ENCODE data around the gene PCCA. TPM values are rescaled to one million over a fixed set of nuclear protein-coding genes. Genes with fewer than 3 reads are reported as not detected.
"Not testable (repeated sequence)": the region's sequence is repeated elsewhere in the genome, so short reads cannot be mapped to it uniquely, and the experiment has no call there.

PCCA gene
- total RNA-seq, 2 donors from 2014 or later: 19.6 to 38.6 TPM

- H3K4me1 ChIP-seq: no peaks in the 10 kb centered on the region
- no peak for DNase-seq (ENCODE audit: low spot score)
- H3K4me3 ChIP-seq: no peak overlapping the region
- H3K27ac ChIP-seq: no peak overlapping the region
- H3K27me3 ChIP-seq: no peaks in the 10 kb centered on the region
- no peak for TF ChIP-seq CTCF (IDR thresholded peaks at IDR 0.05)
- no peaks in the 10 kb centered on the region for H3K9me3 ChIP-seq
- no peaks in the 10 kb centered on the region for H3K36me3 ChIP-seq
Measured at GRCh38 chr13:100138859-100139491, 50.1 kb downstream of the PCCA start.

- no peak for TF ChIP-seq CTCF (IDR thresholded peaks at IDR 0.05)
- H3K27me3 ChIP-seq: no peaks in the 10 kb centered on the region
- H3K4me3 ChIP-seq: no peak overlapping the region
- no peaks in the 10 kb centered on the region for H3K36me3 ChIP-seq
- DNase-seq (ENCODE audit: low spot score): no peak
- H3K9me3 ChIP-seq: no peaks in the 10 kb centered on the region
- no peak overlapping the region for H3K27ac ChIP-seq
- H3K4me1 ChIP-seq: no peaks in the 10 kb centered on the region
Measured at GRCh38 chr13:100139817-100140216, 50.9 kb downstream of the PCCA start.

GRCh38 chr13:100140441-100140840, 51.5 kb downstream of the PCCA start:
- H3K36me3 ChIP-seq: no peaks in the 10 kb centered on the region
- DNase-seq (ENCODE audit: low spot score): no peak
- TF ChIP-seq CTCF (IDR thresholded peaks at IDR 0.05): no peak
- no peak overlapping the region for H3K4me3 ChIP-seq
- no peaks in the 10 kb centered on the region for H3K9me3 ChIP-seq
- H3K27ac ChIP-seq: no peak overlapping the region
- no peaks in the 10 kb centered on the region for H3K27me3 ChIP-seq
- H3K4me1 ChIP-seq: no peaks in the 10 kb centered on the region

- not testable (repeated sequence) for H3K4me3 ChIP-seq; H3K9me3 ChIP-seq; H3K27me3 ChIP-seq; H3K4me1 ChIP-seq; H3K27ac ChIP-seq; H3K36me3 ChIP-seq; DNase-seq (ENCODE audit: low spot score)
Measured at GRCh38 chr13:100141461-100141961, 52.6 kb downstream of the PCCA start.

GRCh38 chr13:100146534-100146933, 57.6 kb downstream of the PCCA start:
- Histone ChIP-seq H3K27ac (no peak overlapping the region), H3K9me3 (peaks cover 0 to 7% of the 10 kb centered on the region in 2 donors), H3K4me1 (no peaks in the 10 kb centered on the region), H3K4me3 (no peak overlapping the region), H3K36me3 (peaks cover 6% of the 10 kb centered on the region), H3K27me3 (no peaks in the 10 kb centered on the region)
- DNase-seq (ENCODE audit: low spot score): no peak
- no peak for TF ChIP-seq CTCF (IDR thresholded peaks at IDR 0.05)

GRCh38 chr13:100147825-100148224, 58.9 kb downstream of the PCCA start:
- TF ChIP-seq CTCF (IDR thresholded peaks at IDR 0.05): no peak
- Histone ChIP-seq H3K27me3 (no peaks in the 10 kb centered on the region), H3K36me3 (peaks cover 6% of the 10 kb centered on the region), H3K4me3 (no peak overlapping the region), H3K4me1 (no peaks in the 10 kb centered on the region), H3K27ac (no peak overlapping the region), H3K9me3 (peaks cover 0 to 7% of the 10 kb centered on the region in 2 donors)
- no peak for DNase-seq (ENCODE audit: low spot score)
